ENCODE results near the gene GNA15. TPM values are rescaled to one million over a fixed set of nuclear protein-coding genes. Genes with fewer than 3 reads are reported as not detected.

The GNA15 gene
- total and polyA plus RNA-seq, 2 of the 8 experiments (the other 6 are each of a cell fraction or from before 2014, with no cell fraction given): 0.26 to 0.45 TPM

DNA sequence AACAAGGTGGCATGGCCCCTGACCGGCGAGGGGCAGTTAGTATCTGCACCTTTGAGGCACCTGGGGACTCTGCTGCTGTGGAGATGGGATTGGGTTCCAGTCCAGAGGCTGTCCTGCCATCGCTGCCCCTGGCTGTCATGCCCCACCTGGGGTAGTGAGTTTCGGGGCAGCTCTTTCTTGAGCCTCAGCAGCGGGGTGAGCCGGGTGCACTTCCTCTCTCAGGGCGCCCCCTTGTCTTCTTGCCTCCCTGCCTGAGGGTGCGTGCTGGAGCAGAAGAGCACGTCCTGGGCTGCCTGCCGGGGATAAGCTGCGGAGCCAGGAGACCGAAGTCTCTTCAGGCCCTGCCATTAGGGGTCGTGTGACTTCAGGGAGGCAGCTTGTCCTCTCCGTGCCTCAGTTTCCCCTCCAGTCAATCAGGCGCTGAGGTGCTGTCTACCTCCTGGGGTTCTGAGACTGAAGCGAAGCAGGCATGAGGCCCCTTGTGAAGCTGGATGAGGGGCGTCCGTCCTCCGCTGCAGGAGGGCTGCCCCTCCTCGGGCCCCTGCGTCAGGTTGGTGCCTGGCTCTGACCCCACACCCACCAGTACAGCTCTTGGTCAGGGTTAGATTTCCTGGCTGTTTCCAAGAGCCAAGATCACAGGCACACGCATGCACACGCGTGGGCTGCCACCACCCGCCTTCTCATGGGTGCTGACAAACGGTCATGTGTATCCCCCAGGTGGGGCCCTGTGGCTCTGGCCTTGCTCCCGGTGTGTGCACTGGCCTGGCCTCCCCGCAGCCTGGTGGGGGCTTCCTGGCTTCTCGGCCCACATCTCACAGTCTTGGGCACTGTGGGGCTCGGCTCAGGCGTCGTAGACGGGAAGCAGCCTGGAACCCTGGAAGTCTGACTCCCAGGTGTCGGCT lies 33.3 kb upstream of the GNA15 start:
- no peak overlapping the region for H3K14ac ChIP-seq (ENCODE audit: insufficient read length)
- no peaks in the 10 kb centered on the region for H3K23me2 ChIP-seq (ENCODE audit: low read depth, low read length)
- no peak overlapping the region for H3K18ac ChIP-seq (ENCODE audit: extremely low read depth, low read length)
- no peaks in the 10 kb centered on the region for H3K9me3 ChIP-seq (ENCODE audit: insufficient read depth in 2 of 2, low read depth in 1 of 2, low read length in 1 of 2)
- no peak for DNase-seq (ENCODE audit: low read depth in 1 of 2, low spot score in 2 of 2)
- POLR2A ChIA-PET (ENCODE audit: partially characterized antibody): interaction anchor here (1.2 to 1.3 kb wide), 2 partner anchors 23 to 39 kb away, joined by 3 to 4 read pairs; no protein-coding TSS in a partner anchor
- CTCF ChIA-PET (ENCODE audit: partially characterized antibody): interaction anchor here (0.6 to 20.0 kb wide), 9 partner anchors 11 to 387 kb away, joined by 3 to 339 read pairs (median 5); no protein-coding TSS in a partner anchor
- peaks cover 8 to 39% of the 10 kb centered on the region in 2 experiments for H4K20me1 ChIP-seq (replicated peaks in 1 of 2; ENCODE audit: control insufficient read depth in 1 of 2, insufficient read depth in 2 of 2, low read length in 2 of 2)
- H2BK15ac ChIP-seq (ENCODE audit: low read length): no peak overlapping the region; the same call in 1 of the 2 replicates
- H2BK12ac ChIP-seq (ENCODE audit: low read depth, low read length): no peak overlapping the region
- WGBS, 2 experiments (ENCODE audit: extremely low coverage in 1 of 2, insufficient coverage in 1 of 2, insufficient read length in 1 of 2, insufficient replicate concordance in 2 of 2, low coverage in 1 of 2, low lambda C conversion rate in 2 of 2, missing lambda C conversion rate in 1 of 2): 89% methylated on average over 32 of the region's 34 CpGs; no CpG with 5 or more reads in 1 of the 2 experiments
- no peak overlapping the region for H4K91ac ChIP-seq (replicated peaks; ENCODE audit: insufficient read length, low read length)
- no peak overlapping the region for H3K4me3 ChIP-seq (ENCODE audit: extremely low read depth in 1 of 4, insufficient read depth in 2 of 4, low read depth in 3 of 4, low read length in 4 of 4)
- no peak overlapping the region for H3K23ac ChIP-seq (ENCODE audit: insufficient read length)
- H4K5ac ChIP-seq (ENCODE audit: insufficient read length, low read depth, low read length): no peak overlapping the region
- H3K79me2 ChIP-seq (ENCODE audit: control insufficient read depth in 1 of 2, insufficient read depth in 2 of 2, low read length in 2 of 2): peaks cover 0 to 81% of the 10 kb centered on the region in 2 experiments; a peak in 3 of 4 replicates
- H3K27me3 ChIP-seq (replicated peaks in 1 of 4; ENCODE audit: control insufficient read depth in 3 of 4, extremely low read depth in 1 of 4, insufficient read depth in 3 of 4, low read length in 3 of 4): no peaks in the 10 kb centered on the region
- H3K9ac ChIP-seq (replicated peaks in 1 of 4; ENCODE audit: extremely low read depth in 1 of 4, low read depth in 3 of 4, low read length in 3 of 4): no peak overlapping the region
- peaks cover 10% of the 10 kb centered on the region for H3K79me1 ChIP-seq (ENCODE audit: low read depth, low read length)
- no peak overlapping the region for H3K4ac ChIP-seq (replicated peaks; ENCODE audit: insufficient read length, low read depth, low read length)
- H2BK5ac ChIP-seq (ENCODE audit: low read depth, low read length): no peak overlapping the region
- no peak overlapping the region for H3K27ac ChIP-seq (ENCODE audit: low read depth, low read length)
- no peaks in the 10 kb centered on the region; a peak in 2 of 7 replicates for H3K4me1 ChIP-seq (replicated peaks in 1 of 4; ENCODE audit: control insufficient read depth in 3 of 4, insufficient read depth in 4 of 4, low read length in 3 of 4)
- no peak overlapping the region for H3K4me2 ChIP-seq (ENCODE audit: insufficient read depth in 1 of 2, low read depth in 2 of 2, low read length in 2 of 2)
- H4K8ac ChIP-seq (ENCODE audit: extremely low read depth, insufficient read depth, low read length): no peak overlapping the region
- no peaks in the 10 kb centered on the region for H3K36me3 ChIP-seq (ENCODE audit: control insufficient read depth in 2 of 4, insufficient read depth in 4 of 4, low read length in 3 of 4)
- no peak overlapping the region for H3K56ac ChIP-seq (replicated peaks; ENCODE audit: insufficient read length, low read depth, low read length)
- H2BK120ac ChIP-seq (replicated peaks; ENCODE audit: low read depth, low read length): no peak overlapping the region
- FAIRE-seq: no peak
- no peak for TF ChIP-seq CTBP2 (IDR thresholded peaks at IDR 0.05; ENCODE audit: borderline replicate concordance, insufficient read depth, insufficient read length, low read length)
- no peak for TF ChIP-seq HDAC6 (IDR thresholded peaks at IDR 0.05; ENCODE audit: low read depth, low read length)
- no peak for TF ChIP-seq JUN (IDR thresholded peaks at IDR 0.05; ENCODE audit: low read depth, low read length)
- no peak overlapping the region for H2AFZ ChIP-seq (ENCODE audit: low read length)
- H2BK20ac ChIP-seq (ENCODE audit: low read length): no peak overlapping the region
- H2AK5ac ChIP-seq (ENCODE audit: low read depth, low read length): no peak overlapping the region
